HG02840 (cell line): ENCODE measurements around the gene IRAK1.

Source experiments
- ATAC-seq: cut with Tn5 transposase; IDR thresholded peaks from one replicate; pipeline ENCODE4 v1.9.1; 2021; ENCODE audit warnings: mild to moderate bottlenecking, moderate library complexity, moderate number of reproducible peaks; ENCODE audit not compliant: unreplicated experiment, low FRiP score

Gene IRAK1

GRCh38 chrX:154043003-154043763 lies 23.5 kb upstream of the IRAK1 start:
- no peak for ATAC-seq

DNA sequence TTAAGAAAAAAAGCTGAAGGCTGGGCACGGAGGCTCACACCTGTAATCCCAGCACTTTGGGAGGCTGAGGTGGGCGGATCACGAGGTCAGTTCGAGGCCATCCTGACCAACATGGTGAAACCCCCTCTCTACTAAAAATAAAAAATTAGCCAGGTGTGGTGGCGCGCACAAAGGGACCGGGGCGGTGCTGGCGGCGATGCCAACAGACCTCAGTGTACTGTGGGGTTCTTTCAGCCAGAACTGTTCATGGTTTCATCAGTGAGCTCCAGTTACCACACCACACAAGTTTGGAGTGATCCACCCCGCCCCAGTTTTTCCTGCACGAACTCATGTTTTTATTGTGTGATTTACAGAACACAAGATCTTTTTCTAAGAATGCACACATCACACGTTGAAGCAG lies 21.2 kb upstream of the IRAK1 start:
- no peak for ATAC-seq

- ATAC-seq = no peak
Observed at GRCh38 chrX:154040307-154040756, 20.6 kb upstream of the IRAK1 start.

- ATAC-seq = no peak
Observed at GRCh38 chrX:154039577-154039976, 19.9 kb upstream of the IRAK1 start.

DNA sequence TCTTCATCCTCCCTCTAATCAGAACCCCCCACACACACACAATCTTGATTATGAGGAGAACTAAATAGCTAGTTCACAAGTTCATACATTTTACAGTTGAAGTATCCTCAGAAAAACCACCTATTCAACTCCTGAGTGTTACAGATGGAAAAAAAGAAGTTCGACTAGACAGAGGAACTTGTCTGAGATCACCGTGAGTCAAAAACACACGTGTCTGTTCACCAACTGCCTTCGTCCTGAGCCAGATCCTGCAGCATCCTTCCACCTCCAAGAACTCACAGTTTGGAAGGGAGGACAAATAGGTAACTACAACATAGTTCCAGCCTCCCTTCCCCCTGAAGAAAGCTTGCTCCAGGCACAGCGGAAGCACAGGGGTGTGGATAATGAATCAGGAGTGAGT lies 19.0 kb upstream of the IRAK1 start:
- ATAC-seq = no peak

DNA sequence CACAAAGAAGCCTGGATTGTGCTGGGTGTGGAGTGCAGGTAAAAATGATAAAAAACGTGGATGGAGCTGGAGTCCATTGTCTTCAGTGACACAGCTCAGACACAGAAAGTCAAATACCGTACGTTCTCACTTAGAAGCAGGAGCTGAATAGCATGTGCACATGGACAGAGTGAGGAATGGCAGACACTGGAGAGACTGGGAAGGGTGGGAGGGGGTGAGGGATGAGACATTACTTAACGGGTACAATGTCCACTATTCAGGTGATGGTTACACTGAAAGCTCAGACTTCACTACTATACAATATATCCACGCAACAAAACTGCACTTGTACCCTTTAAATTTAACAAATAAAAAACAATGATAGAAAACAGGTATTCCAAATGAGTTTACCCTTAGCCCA lies 18.1 kb upstream of the IRAK1 start:
- ATAC-seq = no peak

GRCh38 chrX:154036513-154036912 lies 16.8 kb upstream of the IRAK1 start:
- no peak for ATAC-seq

DNA sequence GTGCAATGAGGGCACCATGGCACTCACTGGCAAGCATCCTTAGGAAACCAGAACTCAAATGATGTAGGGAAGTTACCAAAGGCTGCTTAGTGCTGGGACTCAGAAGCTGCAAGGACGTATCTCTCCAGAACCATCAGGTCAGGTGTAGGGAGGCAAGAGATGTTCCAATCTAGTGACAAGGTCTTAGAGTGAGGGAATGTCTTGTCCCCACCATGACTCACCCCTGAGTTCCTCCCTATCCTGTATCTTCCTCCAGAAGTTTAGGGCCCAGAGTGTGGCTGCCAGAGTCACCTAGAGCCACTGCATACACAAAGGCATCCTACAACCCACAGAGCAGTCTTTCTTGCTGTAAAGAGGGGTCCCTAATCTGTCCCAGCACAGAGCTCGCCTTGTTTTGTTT lies 14.1 kb upstream of the IRAK1 start:
- no peak for ATAC-seq

DNA sequence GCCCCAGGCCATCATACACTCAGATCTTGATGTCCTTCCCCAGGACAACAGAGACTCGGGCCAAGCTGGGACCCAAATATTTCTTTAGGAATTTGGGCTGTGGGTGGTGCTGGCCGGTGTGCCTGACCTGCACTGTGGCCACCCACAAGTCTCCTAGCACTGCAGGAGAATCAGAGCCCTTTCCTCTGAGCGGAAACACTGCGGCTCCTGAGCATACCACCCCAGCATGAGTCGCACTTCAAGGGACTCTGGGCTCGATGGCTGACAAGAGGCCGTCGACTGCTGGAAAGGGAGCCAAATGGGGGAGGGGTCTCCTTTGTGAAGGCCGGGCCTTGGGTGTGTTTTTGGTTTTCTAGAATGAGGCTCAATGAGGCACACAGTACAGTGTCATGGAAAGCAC lies 13.0 kb upstream of the IRAK1 start:
- no peak for ATAC-seq

GRCh38 chrX:154032160-154032559 lies 12.5 kb upstream of the IRAK1 start:
- ATAC-seq = no peak

GRCh38 chrX:154030715-154031305 lies 11.1 kb upstream of the IRAK1 start:
- ATAC-seq = no peak

DNA sequence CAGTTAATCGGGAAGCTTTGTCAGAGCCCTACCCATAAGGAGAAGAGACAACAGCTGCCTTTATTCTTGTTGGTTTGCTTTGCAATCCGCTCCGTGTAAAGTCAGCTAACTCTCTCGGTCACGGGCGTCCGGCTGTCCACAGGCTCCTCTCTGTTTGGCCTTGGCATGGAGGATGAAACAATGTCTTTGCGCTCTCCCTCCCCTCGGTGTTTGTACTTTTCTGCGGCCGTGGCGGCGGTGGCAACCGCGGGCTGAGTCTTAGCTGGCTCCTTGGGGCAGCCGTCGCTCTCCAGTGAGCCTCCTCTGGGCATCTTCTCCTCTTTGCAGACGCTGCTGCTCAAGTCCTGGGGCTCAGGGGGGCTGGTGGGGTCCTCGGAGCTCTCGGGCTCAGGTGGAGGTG lies 10.6 kb upstream of the IRAK1 start:
- no peak for ATAC-seq

- ATAC-seq = no peak
Observed at GRCh38 chrX:154029439-154029838, 9.7 kb upstream of the IRAK1 start.

- ATAC-seq = no peak
Observed at GRCh38 chrX:154028502-154029184, 8.9 kb upstream of the IRAK1 start.

DNA sequence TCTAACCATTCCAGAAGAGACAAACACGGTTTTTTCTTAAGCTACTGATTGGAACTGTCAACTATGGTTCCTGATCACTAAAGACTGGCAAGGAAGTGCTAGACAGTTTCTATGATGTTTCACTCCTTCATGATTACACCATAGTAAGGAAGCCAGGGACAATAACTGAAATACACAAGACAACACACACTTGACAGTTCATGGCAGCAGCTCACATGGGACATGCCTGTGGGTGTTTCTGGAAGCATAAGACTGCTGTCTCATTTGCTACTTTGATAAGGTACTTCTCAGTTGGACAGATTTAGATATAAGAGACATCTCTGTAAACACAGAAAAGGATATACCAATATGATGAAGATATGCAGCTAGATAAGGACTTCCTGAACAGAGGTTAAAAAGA lies 8.3 kb upstream of the IRAK1 start:
- ATAC-seq = no peak

DNA sequence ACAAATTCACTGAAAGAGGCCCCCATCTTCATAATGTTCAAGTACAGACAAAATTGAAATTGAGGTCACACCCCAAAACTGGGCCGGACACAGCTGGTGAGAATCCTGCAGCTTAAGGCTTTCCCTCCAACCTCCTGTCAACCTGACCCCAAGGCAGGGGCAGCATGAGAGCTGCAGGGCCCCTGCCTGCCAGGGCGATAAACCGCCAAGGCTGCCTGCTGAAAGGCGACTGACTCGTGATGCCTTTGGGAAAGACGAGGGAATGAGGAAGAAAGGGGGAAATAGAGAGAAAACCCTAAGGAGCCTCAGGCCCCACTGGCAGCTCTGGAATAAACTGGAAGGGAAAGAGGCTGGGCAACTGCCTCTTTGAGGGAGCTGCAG lies 7.3 kb upstream of the IRAK1 start:
- ATAC-seq = no peak

GRCh38 chrX:154026136-154027021 lies 6.7 kb upstream of the IRAK1 start:
- ATAC-seq = no peak

DNA sequence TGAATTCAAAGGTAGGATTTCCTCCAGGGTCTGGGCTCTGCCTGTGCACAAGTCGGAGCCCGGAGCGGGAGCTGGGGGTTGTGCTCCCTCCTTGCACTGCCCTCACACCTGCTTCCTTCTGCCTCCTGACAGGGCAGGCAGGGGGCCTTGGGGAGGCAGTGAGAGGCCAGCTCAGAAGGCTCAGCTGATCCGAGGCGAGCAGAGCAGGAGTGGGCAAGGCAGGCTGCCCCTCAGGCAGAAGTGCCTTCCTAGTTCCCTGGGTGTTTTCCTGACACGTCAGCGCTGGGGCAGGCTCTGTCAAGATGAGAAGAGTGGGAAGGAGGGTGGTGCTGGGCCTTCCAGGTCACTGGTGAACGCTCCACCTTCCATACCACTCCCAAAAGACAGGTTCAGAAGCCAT lies 5.5 kb upstream of the IRAK1 start:
- ATAC-seq = no peak

DNA sequence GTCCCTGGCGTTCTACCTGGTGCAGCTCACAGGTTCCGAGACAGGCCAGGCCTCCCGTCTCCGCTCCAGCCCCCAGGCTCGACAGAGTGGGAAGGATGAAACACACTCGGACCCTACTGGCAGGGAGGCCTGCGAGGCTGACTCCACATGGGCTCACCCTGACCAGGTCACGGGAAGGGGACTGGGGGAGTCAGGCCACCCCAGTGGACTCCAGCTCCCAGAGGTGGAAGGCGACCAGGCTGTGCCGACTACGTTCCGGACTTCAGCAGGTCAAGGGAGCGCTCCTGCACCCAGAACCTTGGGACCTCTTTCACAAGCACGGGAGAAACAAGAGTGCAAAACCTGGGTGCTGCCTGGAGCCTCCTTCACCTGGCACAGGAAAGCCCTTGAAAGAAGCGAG lies 4.6 kb upstream of the IRAK1 start:
- no peak for ATAC-seq

- ATAC-seq = no peak
Observed at GRCh38 chrX:154023276-154024000, 3.7 kb upstream of the IRAK1 start.
